SU-DHL-6 (cell line): Measurements from ENCODE around the gene SLC25A44.

Source experiments
- H2AFZ ChIP-seq: fragments of 200-600 bp; sonication (generic); 2 replicates; pipeline ENCODE4 v1.6.1; 2014; ENCODE audit warnings: low read depth, mild to moderate bottlenecking, moderate library complexity, mixed read lengths, antibody characterized with exemption, low read length; ENCODE audit not compliant: severe bottlenecking
- H3F3A ChIP-seq: fragments of 200-600 bp; shearing (Covaris generic); 2 replicates; pipeline ENCODE4 v1.6.0; 2016; ENCODE audit warnings: antibody characterized with exemption, mild to moderate bottlenecking; ENCODE audit not compliant: insufficient read depth
- H3K27ac ChIP-seq: fragments of 200-600 bp; sonication (generic); 2 replicates; pipeline ENCODE4 v1.5.1; 2016; ENCODE audit warnings: low read depth, mild to moderate bottlenecking, low read length, moderate library complexity, mixed read lengths
- H3K27me3 ChIP-seq: fragments of 200-600 bp; sonication (generic), shearing (Covaris generic); 2 replicates; pipeline ENCODE4 v1.6.0; 2014; ENCODE audit warnings: mild to moderate bottlenecking, low read length
- H3K36me3 ChIP-seq: fragments of 200-600 bp; sonication (generic); 2 replicates; pipeline ENCODE4 v1.6.1; 2014; ENCODE audit warnings: mild to moderate bottlenecking, low read length, mixed read lengths
- H3K4me2 ChIP-seq: fragments of 300-600, 200-600 bp; shearing (Covaris generic), sonication (generic); 2 replicates; pipeline ENCODE4 v1.6.0; 2014; ENCODE audit warnings: low read length, low read depth, mild to moderate bottlenecking; ENCODE audit not compliant: poor library complexity, severe bottlenecking
- H3K4me3 ChIP-seq: fragments of 200-600 bp; sonication (generic); 2 replicates; pipeline ENCODE4 v1.5.1; 2014; ENCODE audit warnings: antibody characterized with exemption, low read length, mild to moderate bottlenecking, mixed read lengths; ENCODE audit not compliant: insufficient read depth, poor library complexity, severe bottlenecking
- H3K79me2 ChIP-seq: fragments of 200-600 bp; sonication (generic); 2 replicates; pipeline ENCODE4 v1.6.1; 2014; ENCODE audit warnings: mild to moderate bottlenecking, low read length, moderate library complexity; ENCODE audit not compliant: insufficient read depth
- H3K9ac ChIP-seq: fragments of 200-600 bp; sonication (generic); 2 replicates; pipeline ENCODE4 v1.7.0; 2014; ENCODE audit warnings: mild to moderate bottlenecking, low read length
- H3K9me2 ChIP-seq: fragments of 200-600 bp; sonication (generic); replicated peaks from 2 replicates; pipeline ENCODE4 v1.6.1; 2014; ENCODE audit warnings: low read length; ENCODE audit not compliant: insufficient read depth
- H3K9me3 ChIP-seq: fragments of 200-600 bp; sonication (generic); 2 replicates; pipeline ENCODE4 v1.6.1; 2014; ENCODE audit warnings: low read length, mixed read lengths; ENCODE audit not compliant: insufficient read depth
- H4K20me1 ChIP-seq: fragments of 200-600 bp; sonication (generic); 2 replicates; pipeline ENCODE4 v1.6.1; 2014; ENCODE audit warnings: low read depth, mild to moderate bottlenecking, antibody characterized with exemption, low read length, moderate library complexity, mixed read lengths
- CTCF ChIP-seq: fragments of 200-600 bp; sonication (generic); IDR thresholded peaks from one replicate; pipeline ENCODE4 v1.5.1; 2017; ENCODE audit warnings: antibody characterized with exemption, mild to moderate bottlenecking, low read length, moderate library complexity; ENCODE audit not compliant: insufficient read depth, poor library complexity, severe bottlenecking
- EZH2phosphoT487 ChIP-seq: fragments of 200-600 bp; sonication (generic), shearing (Covaris generic); conservative IDR thresholded peaks from 2 replicates; pipeline ENCODE4 v1.6.1; 2018; ENCODE audit warnings: mild to moderate bottlenecking, antibody characterized with exemption, low read length, moderate library complexity, mixed read lengths

The SLC25A44 gene

GRCh38 chr1:156245451-156246232 is 51.7 kb downstream of the SLC25A44 start:
- H3K9me2 ChIP-seq = no peaks in the 10 kb centered on the region
- no peaks in the 10 kb centered on the region for H3K36me3 ChIP-seq
- H3K79me2 ChIP-seq = no peaks in the 10 kb centered on the region
- no peaks in the 10 kb centered on the region for H3K27me3 ChIP-seq
- H2AFZ ChIP-seq = no peak overlapping the region
- H3K4me3 ChIP-seq = no peak overlapping the region
- H3K9ac ChIP-seq = no peak overlapping the region
- H3K9me3 ChIP-seq = no peaks in the 10 kb centered on the region
- H4K20me1 ChIP-seq = no peaks in the 10 kb centered on the region
- H3K4me2 ChIP-seq = no peak overlapping the region
- H3F3A ChIP-seq = no peaks in the 10 kb centered on the region
- TF ChIP-seq CTCF = no peak
- TF ChIP-seq EZH2phosphoT487 = no peak
- no peak overlapping the region for H3K27ac ChIP-seq

- Histone ChIP-seq H3K4me3 (no peak overlapping the region), H4K20me1 (no peaks in the 10 kb centered on the region), H3K27me3 (no peaks in the 10 kb centered on the region), H3F3A (no peaks in the 10 kb centered on the region), H3K36me3 (no peaks in the 10 kb centered on the region), H3K9me3 (no peaks in the 10 kb centered on the region), H2AFZ (no peak overlapping the region), H3K79me2 (no peaks in the 10 kb centered on the region), H3K27ac (no peak overlapping the region), H3K9ac (no peak overlapping the region), H3K9me2 (no peaks in the 10 kb centered on the region), H3K4me2 (no peak overlapping the region)
- TF ChIP-seq CTCF (no peak), EZH2phosphoT487 (no peak)
Observed at GRCh38 chr1:156246241-156246780, 52.4 kb downstream of the SLC25A44 start.

- Histone ChIP-seq H3K27me3 (no peaks in the 10 kb centered on the region), H3K36me3 (no peaks in the 10 kb centered on the region), H3K79me2 (no peaks in the 10 kb centered on the region), H3K9ac (no peak overlapping the region), H3F3A (no peaks in the 10 kb centered on the region), H4K20me1 (no peaks in the 10 kb centered on the region), H3K4me3 (no peak overlapping the region), H2AFZ (no peak overlapping the region), H3K27ac (no peak overlapping the region), H3K9me3 (no peaks in the 10 kb centered on the region), H3K9me2 (no peaks in the 10 kb centered on the region), H3K4me2 (no peak overlapping the region)
- no peak for TF ChIP-seq CTCF
- no peak for TF ChIP-seq EZH2phosphoT487
Observed at GRCh38 chr1:156246781-156247459, 53.0 kb downstream of the SLC25A44 start.
